Mucosa of descending colon (tissue), 3 donors: ENCODE results near the gene FBXO31. TPM values are rescaled to one million over a fixed set of nuclear protein-coding genes. Genes with fewer than 3 reads are reported as not detected.

Experiments used
- ATAC-seq: fragments of 200-7000 bp; cut with Tn5 transposase; one replicate; pipeline ENCODE4 v1.9.1; 2020; ENCODE audit warnings: mild to moderate bottlenecking, moderate library complexity
- DNase-seq, 3 donors: peaks; one replicate each; pipeline ENCODE4 v3.0.0-alpha.2; 2020
- H3K36me3 ChIP-seq: fragments of 200-600 bp; one replicate; pipeline ENCODE4 v1.8.0; 2021; ENCODE audit warnings: low read depth, mild to moderate bottlenecking
- H3K4me1 ChIP-seq: fragments of 200-600 bp; one replicate; pipeline ENCODE4 v1.8.0; 2021; ENCODE audit warnings: low read depth, mild to moderate bottlenecking
- H3K4me3 ChIP-seq: fragments of 200-600 bp; one replicate; pipeline ENCODE4 v1.8.0; 2021; ENCODE audit warnings: mild to moderate bottlenecking
- H3K9me3 ChIP-seq: fragments of 200-600 bp; one replicate; pipeline ENCODE4 v1.8.0; 2021; ENCODE audit warnings: mild to moderate bottlenecking
- CTCF ChIP-seq: fragments of 200-600 bp; IDR thresholded peaks from one replicate; pipeline ENCODE4 v1.8.0; 2022; ENCODE audit warnings: antibody characterized with exemption, mild to moderate bottlenecking
- intact Hi-C, 2 donors: fragments of 100-400 bp; cut with DNase I in 1 of 2; cut with micrococcal nuclease in 1 of 2; formaldehyde crosslinking; loops; one replicate each; pipeline versions ENCODE4 v1.11.0 to v1.11.1; 2022; cut with DNase I, micrococcal nuclease
- total RNA-seq, 3 donors: library from RNA; stranded (reverse); fragmentation: NEBNext Ultra II Directional in 2 of 3; extraction: Animal tissue kit (Norgen Biotek cat#: 25700) in 2 of 3; gene quantifications; one replicate each; pipeline versions ENCODE4 v1.2.1 to v1.2.4, GENCODE V29; 2021 to 2023
- donor health status: DM: no; HTN: no; CAD: no; lungs with moderate emphysema.
- donor health status: DM: no; HTN: no; CAD: no.
- donor health status: DM: no; HTN: yes; CAD: no.

FBXO31 gene
- total RNA-seq, 3 donors from 2014 or later = 54.2 to 104 (median 63.9) TPM

- ATAC-seq = no peak
- intact Hi-C loops = no loop called here
- no peak for DNase-seq
- no peak overlapping the region for H3K4me3 ChIP-seq
- TF ChIP-seq CTCF = no peak
- H3K36me3 ChIP-seq = no peaks in the 10 kb centered on the region
- peaks cover 9% of the 10 kb centered on the region for H3K4me1 ChIP-seq
- no peaks in the 10 kb centered on the region for H3K9me3 ChIP-seq
Observed at GRCh38 chr16:87372305-87372704, 11.3 kb downstream of the FBXO31 start.

- ATAC-seq (no peak), DNase-seq (no peak)
- no peaks in the 10 kb centered on the region for H3K36me3 ChIP-seq
- TF ChIP-seq CTCF = no peak
- intact Hi-C loops = no loop called here
- no peaks in the 10 kb centered on the region for H3K9me3 ChIP-seq
- no peak overlapping the region for H3K4me3 ChIP-seq
- peaks cover 16% of the 10 kb centered on the region for H3K4me1 ChIP-seq
Observed at GRCh38 chr16:87371261-87371866, 12.2 kb downstream of the FBXO31 start.

GRCh38 chr16:87369796-87370719 is 13.5 kb downstream of the FBXO31 start:
- ATAC-seq (no peak), DNase-seq (peak in 1 of 3 donors; percentile 48)
- intact Hi-C loops = no loop called here
- TF ChIP-seq CTCF = no peak
- Histone ChIP-seq H3K9me3 (no peaks in the 10 kb centered on the region), H3K4me1 (peaks cover 25% of the 10 kb centered on the region), H3K4me3 (no peak overlapping the region), H3K36me3 (no peaks in the 10 kb centered on the region)

GRCh38 chr16:87369117-87369765 is 14.3 kb downstream of the FBXO31 start:
- peaks cover 25% of the 10 kb centered on the region for H3K4me1 ChIP-seq
- no peak for ATAC-seq
- intact Hi-C loops = no loop called here

More at GRCh38 chr16:87369117-87369765, 14.3 kb downstream of the FBXO31 start:
- Histone ChIP-seq H3K9me3 (no peaks in the 10 kb centered on the region), H3K36me3 (no peaks in the 10 kb centered on the region), H3K4me3 (no peak overlapping the region)
- DNase-seq = peak in 1 of 3 donors; percentile 15
- no peak for TF ChIP-seq CTCF
